ENCODE data around the gene PSMA6.
"Not testable (repeated sequence)": the region's sequence is repeated elsewhere in the genome, so short reads cannot be mapped to it uniquely, and the experiment has no call there.

The PSMA6 gene

DNA sequence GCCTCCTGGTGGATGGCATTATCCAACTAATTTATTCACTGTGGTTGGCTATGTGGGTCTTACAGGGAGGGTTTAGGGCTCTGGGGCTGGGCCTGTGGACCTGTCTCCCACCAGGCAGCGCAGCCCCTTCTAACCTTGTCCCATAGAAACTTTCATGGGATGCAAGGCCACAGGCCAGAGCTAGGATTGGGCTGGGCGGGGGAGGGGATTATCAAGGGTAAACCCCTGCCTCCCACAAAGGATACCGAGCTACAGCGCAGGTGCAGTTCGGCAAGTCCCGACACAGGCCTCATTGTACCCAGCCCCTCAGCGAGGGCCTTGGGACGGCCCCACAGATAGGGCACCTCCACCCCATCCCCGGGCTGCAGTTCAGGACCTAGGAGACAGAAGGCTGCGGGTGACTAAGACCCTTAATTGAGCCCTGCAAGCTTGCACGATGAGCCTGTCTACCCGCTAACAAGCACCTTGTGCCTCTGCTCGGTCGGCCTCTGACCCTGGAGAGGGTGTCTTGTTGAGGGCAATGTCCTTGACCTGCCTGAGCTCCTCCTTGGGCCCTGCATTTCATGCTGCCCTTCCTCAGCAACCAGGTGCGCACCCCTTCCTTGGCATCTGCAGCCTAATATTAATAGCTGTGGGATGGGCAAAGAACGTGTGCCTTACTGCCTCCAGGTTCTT is 46.7 kb downstream of the PSMA6 start:
- DNase-seq, result no peak
- TF ChIP-seq GATA1 (IDR thresholded peaks at IDR 0.05; ENCODE audit: low read depth, low read length), result no peak
- TF ChIP-seq POLR2A (IDR thresholded peaks at IDR 0.05; ENCODE audit: low read length), result no peak

- no peak for TF ChIP-seq POLR2A (IDR thresholded peaks at IDR 0.05; ENCODE audit: low read length)
- no peak for TF ChIP-seq GATA1 (IDR thresholded peaks at IDR 0.05; ENCODE audit: low read depth, low read length)
- DNase-seq, result no peak
Measured at GRCh38 chr14:35339761-35340406, 47.7 kb downstream of the PSMA6 start.

GRCh38 chr14:35340616-35341453 is 48.7 kb downstream of the PSMA6 start:
- DNase-seq, result no peak
- TF ChIP-seq POLR2A (IDR thresholded peaks at IDR 0.05; ENCODE audit: low read length) (no peak), GATA1 (IDR thresholded peaks at IDR 0.05; ENCODE audit: low read depth, low read length) (no peak)

- no peak for DNase-seq
- no peak for TF ChIP-seq POLR2A (IDR thresholded peaks at IDR 0.05; ENCODE audit: low read length)
Measured at GRCh38 chr14:35341454-35341750, 49.2 kb downstream of the PSMA6 start.

DNA sequence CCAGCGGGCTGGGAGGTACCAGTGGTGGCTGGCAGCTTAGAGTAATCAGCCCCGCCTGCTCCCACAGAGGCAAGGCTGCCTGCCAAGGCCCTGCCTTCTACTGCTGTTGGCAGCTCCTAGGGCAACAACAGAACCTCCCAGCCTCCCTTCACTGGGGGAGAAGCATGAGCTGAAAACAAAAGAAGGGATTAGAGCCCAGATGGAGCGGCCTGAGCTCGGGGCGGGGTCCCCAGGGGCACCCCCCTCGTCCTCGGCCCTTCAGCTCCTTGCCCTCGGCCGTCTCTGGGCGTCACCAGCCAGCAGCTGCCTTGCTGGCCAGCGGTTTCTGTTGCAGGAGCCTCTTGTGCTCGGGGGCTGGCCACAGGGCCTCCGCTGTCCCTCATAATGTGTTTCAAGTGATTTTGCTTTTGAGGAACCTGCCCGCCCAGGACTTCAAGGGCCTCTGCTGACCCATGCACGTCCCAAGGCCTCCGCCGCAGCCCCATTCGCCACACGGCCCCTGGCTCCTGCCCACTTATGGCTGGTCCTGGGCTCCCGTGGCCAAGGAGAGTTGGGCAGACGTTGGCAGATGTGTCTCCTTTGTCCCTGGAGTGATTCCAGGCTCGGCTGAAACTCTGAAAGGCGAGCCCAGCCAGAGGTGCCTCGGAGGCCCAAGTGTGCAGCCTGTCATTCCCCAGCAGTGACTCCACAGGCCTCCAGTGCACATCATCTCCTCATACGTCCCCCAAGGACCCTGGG is 49.7 kb downstream of the PSMA6 start:
- DNase-seq, result peak; percentile 59 to 64
- TF ChIP-seq POLR2A (IDR thresholded peaks at IDR 0.05; ENCODE audit: low read length), result peak; percentile 55
- TF ChIP-seq GATA1 (IDR thresholded peaks at IDR 0.05; ENCODE audit: low read depth, low read length), result no peak

GRCh38 chr14:35342489-35343010 is 50.4 kb downstream of the PSMA6 start:
- TF ChIP-seq GATA1 (IDR thresholded peaks at IDR 0.05; ENCODE audit: low read depth, low read length) (no peak), POLR2A (IDR thresholded peaks at IDR 0.05; ENCODE audit: low read length) (no peak)
- no peak for DNase-seq

- DNase-seq, result no peak
- TF ChIP-seq GATA1 (IDR thresholded peaks at IDR 0.05; ENCODE audit: low read depth, low read length) (no peak), POLR2A (IDR thresholded peaks at IDR 0.05; ENCODE audit: low read length) (no peak)
Measured at GRCh38 chr14:35343702-35344101, 51.5 kb downstream of the PSMA6 start.

DNA sequence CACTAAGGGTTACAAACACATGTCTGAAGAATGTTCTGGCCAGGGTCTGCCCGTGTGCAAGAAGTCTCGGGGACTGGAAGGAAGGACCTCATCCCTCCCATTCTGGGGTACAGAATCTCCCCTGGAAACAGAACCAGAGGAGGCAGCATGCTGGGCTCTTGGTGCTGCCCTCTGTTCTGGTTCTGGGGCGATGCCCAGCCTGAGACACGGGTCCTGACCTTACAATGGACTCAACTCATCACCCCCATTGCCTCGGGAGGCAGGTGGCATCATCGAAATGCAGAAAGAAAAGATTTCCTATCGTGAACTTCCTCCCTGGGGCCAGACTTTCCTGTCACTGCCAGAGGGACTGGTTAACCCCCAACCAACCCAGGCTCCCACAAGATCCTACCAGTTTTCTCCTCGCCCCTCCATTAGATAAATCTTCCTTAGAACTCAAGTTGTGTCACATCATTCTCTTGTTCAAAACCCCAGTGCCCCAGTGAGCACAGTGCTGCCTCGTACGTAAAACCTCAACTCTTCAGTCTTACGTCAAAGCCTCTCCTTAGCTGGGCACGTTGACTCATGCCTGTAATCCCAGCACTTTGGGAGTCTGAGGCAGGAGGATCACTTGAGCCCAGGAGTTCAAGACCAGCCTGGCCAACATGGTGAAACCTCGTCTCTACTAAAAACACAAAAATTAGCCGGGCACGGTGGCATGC is 52.1 kb downstream of the PSMA6 start:
- TF ChIP-seq POLR2A (IDR thresholded peaks at IDR 0.05; ENCODE audit: low read length), result no peak
- no peak for DNase-seq

DNA sequence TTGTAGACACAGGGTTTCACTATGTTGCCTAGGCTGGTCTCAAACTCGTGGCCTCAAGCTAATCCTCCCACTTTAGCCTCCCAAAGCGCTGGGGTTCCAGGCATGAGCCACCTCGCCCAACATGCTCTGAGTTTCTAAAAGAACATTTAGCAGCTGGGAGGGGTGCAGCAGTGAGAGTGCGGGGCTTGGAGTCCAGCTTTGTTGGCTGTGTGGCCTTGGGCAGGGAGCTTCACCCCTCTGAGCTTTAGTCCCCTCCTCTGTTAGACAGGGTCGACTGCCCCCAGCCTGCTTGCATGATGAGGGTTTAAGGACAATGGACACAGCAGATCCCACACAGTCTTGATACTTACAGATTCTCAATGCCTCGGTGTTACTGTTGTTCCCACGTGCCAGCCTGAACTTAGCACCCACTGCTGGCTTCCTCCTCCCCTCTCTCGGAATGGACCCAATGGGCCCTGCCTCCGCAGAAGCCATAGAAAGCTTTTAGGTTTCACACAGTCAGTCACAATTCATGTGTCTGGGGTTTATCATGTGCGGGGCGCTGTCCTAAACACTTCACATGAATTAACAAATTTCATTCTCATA is 54.6 kb downstream of the PSMA6 start:
- no peak for DNase-seq
- TF ChIP-seq POLR2A (IDR thresholded peaks at IDR 0.05; ENCODE audit: low read length), result no peak
- no peak for TF ChIP-seq GATA1 (IDR thresholded peaks at IDR 0.05; ENCODE audit: low read depth, low read length)

- no peak for DNase-seq
- no peak for TF ChIP-seq GATA1 (IDR thresholded peaks at IDR 0.05; ENCODE audit: low read depth, low read length)
- no peak for TF ChIP-seq POLR2A (IDR thresholded peaks at IDR 0.05; ENCODE audit: low read length)
Measured at GRCh38 chr14:35347323-35348043, 55.3 kb downstream of the PSMA6 start.

- DNase-seq, result not testable (repeated sequence)
Measured at GRCh38 chr14:35348044-35348380, 55.8 kb downstream of the PSMA6 start.

GRCh38 chr14:35349496-35350365 is 57.5 kb downstream of the PSMA6 start:
- DNase-seq, result no peak
- TF ChIP-seq GATA1 (IDR thresholded peaks at IDR 0.05; ENCODE audit: low read depth, low read length) (no peak), POLR2A (IDR thresholded peaks at IDR 0.05; ENCODE audit: low read length) (no peak)

Measured in erythroblast (primary cell).